Left cardiac atrium (tissue), 4 donors: Measurements from ENCODE around the gene ADORA2A. TPM values are rescaled to one million over a fixed set of nuclear protein-coding genes. Genes with fewer than 3 reads are reported as not detected.

Experiments
- ATAC-seq, 2 donors: fragments of 200-7000 bp; cut with Tn5 transposase; one replicate each; pipeline ENCODE4 v1.9.1; 2020; ENCODE audit warnings: mild to moderate bottlenecking in 2 of 2, moderate library complexity in 2 of 2
- DNase-seq: peaks from one replicate; pipeline ENCODE4 v3.0.0-alpha.2; 2020
- intact Hi-C, 2 donors: fragments of 100-400 bp; cut with DNase I; formaldehyde crosslinking; loops; one replicate each; pipeline versions ENCODE4 v1.14.1 to v1.15.1; 2022 to 2023
- total RNA-seq, 2 donors: library from RNA; stranded (reverse); fragmentation: NEBNext Ultra II Directional; extraction: Animal tissue kit (Norgen Biotek cat#: 25700); gene quantifications; one replicate each; pipeline ENCODE4 v1.2.1, GENCODE V29; 2021
- donor health status: DM: no; HTN: yes; CAD: no.
- donor health status: DM: no; HTN: yes; CAD: no; lungs with severe emphysema.
- donor health status: DM: yes; HTN: yes; CAD: no.
- donor health status: Dilated cardiomyopathy.

Gene ADORA2A
- total RNA-seq, 2 donors from 2014 or later: 4.6 to 6.0 TPM

- intact Hi-C loops: no loop called here
- DNase-seq (no peak), ATAC-seq (no peak)
Measured at GRCh38 chr22:24426851-24427499, 424 bp upstream of the ADORA2A start.

DNA sequence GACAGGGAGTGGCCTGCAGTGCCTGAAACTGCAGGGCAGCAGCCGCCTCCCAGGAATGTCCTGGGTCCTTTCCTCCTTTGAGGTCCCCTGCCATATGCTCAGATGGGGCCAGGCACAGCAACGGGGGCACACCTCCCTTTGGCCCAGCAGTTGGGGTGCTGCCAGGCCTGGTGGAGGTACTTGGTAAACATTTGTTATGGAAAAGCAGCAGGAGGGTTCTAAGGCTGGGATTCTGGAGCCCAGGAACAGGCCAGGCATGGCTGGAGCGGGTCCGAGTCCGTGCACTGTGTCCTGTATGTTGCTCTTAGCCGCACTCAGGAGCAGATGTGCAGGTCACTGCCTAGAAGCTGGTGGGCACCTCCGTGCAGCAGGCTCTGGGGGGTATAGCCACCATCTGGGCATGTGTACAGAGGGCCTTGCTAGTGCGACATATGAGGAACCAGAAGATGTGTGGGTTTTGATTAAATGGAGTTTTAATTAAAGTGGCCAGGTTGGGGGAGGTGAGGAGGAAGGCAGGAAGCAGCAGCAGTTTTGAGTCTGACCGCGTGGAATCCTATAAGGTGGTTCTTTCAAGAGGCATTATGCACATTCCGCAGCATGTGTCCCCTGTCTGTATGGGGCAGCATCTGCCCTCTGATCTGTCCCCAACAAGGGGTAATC, 1.5 kb downstream of the ADORA2A start:
- ATAC-seq (no peak), DNase-seq (peak; percentile 16)
- intact Hi-C loops: no loop called here

DNA sequence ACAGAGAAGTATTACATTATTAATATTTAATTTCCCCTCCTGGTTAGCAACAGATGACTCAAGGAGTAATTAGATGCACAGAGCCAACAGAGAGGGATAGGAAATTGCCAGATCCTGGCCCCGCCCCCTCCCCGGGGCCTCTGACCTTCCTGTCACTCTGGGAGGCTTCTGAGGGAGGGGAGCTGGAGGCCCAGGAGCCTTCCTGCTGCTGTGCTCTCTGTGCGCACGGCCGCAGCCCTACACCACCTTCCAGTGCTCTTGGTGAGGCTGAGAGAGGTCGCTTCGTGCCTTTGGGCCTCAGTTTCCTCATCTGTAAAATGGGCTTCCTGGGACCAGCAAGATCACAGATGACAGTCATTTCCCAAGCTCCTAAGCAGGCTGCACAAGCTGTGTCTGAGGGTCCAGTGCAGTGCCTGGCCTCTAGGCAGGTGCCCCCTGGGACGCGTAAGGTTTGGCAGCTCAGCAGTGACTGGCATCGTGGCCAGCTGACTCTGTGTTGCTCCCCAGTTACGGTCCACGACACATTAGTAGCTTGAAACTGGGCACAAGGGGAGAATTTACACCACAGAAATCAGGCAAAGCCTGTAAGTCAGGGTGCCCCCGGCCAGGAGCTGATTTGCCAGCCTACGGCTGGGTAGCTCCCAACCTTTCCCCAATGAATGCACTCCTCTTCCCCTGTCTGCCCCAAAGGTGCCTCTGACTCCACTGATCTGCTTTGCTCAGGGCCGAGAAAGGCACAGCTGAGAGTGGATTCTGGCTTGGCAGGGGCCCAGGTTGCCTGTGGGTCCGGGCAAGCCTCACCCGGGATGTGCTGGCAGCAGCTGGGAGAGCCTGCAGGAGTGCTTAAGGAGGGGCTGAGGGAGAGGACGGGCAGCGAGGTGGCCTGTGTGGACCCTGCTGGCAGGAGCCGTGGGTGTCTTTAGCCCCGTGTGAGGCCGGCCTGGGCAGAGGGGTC, 2.3 kb downstream of the ADORA2A start:
- intact Hi-C loops: no loop called here
- ATAC-seq: peak in 1 of 2 donors; percentile 21
- DNase-seq: peak; percentile 71

GRCh38 chr22:24430431-24431308, 3.3 kb downstream of the ADORA2A start:
- intact Hi-C loops: no loop called here
- DNase-seq: peak; percentile 22
- ATAC-seq: no peak

GRCh38 chr22:24431309-24432034, 4.1 kb downstream of the ADORA2A start:
- ATAC-seq (no peak), DNase-seq (peak; percentile 14)
- intact Hi-C loops: no loop called here

- intact Hi-C loops: no loop called here
- peak; percentile 67 to 74 for ATAC-seq
- DNase-seq: peak; percentile 85
Measured at GRCh38 chr22:24432059-24432853, 4.9 kb downstream of the ADORA2A start.

DNA sequence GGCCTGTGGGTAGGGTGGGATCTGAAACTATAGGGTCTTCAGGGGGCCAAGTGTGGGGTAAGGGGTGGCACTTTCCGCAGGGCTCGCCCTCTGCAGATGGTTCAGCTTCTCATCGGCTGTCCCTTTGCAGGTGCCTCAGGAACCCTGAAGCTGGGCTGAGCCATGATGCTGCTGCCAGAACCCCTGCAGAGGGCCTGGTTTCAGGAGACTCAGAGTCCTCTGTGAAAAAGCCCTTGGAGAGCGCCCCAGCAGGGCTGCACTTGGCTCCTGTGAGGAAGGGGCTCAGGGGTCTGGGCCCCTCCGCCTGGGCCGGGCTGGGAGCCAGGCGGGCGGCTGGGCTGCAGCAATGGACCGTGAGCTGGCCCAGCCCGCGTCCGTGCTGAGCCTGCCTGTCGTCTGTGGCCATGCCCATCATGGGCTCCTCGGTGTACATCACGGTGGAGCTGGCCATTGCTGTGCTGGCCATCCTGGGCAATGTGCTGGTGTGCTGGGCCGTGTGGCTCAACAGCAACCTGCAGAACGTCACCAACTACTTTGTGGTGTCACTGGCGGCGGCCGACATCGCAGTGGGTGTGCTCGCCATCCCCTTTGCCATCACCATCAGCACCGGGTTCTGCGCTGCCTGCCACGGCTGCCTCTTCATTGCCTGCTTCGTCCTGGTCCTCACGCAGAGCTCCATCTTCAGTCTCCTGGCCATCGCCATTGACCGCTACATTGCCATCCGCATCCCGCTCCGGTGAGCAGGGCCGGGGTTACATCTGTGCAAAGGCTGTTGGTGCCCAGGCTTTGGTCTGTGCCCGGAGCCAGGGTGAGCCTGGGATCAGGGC, 5.8 kb downstream of the ADORA2A start:
- ATAC-seq: no peak
- no peak for DNase-seq
- intact Hi-C loops: no loop called here

- ATAC-seq: peak in 1 of 2 donors; percentile 13
- no peak for DNase-seq
- intact Hi-C loops: no loop called here
Measured at GRCh38 chr22:24433828-24434470, 6.5 kb downstream of the ADORA2A start.

GRCh38 chr22:24434471-24435322, 7.3 kb downstream of the ADORA2A start:
- DNase-seq (no peak), ATAC-seq (peak; percentile 6 to 17)

GRCh38 chr22:24435323-24435645, 7.9 kb downstream of the ADORA2A start:
- ATAC-seq (no peak), DNase-seq (no peak)
- intact Hi-C loops: no loop called here

More at GRCh38 chr22:24434471-24435322, 7.3 kb downstream of the ADORA2A start:
- intact Hi-C loops: no loop called here

DNA sequence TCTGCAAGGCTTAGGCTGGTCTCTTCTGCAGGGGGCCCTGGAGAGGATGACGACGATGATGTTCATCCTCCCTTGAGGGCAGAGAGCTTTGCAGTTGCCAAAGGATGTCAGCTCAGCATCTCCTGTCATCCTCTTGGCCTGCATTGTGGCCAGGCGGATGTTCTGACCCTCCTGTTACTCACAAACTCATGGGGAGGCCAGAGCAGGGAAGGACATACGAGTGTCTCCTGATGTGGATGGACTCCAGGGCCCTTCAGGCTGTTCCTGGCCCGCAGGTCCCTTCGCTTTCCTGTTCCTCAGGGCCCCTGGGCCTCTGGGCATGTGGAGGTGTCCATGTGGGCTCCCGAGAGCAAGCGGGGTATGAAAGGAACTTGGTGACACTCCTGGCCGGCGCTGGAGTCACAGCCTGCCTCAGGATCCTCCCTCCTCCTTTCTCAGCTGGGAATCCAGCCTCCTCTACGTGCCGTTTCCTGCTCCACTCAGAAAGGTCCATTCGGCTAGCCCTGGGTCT, 8.5 kb downstream of the ADORA2A start:
- no peak for ATAC-seq
- no peak for DNase-seq

DNA sequence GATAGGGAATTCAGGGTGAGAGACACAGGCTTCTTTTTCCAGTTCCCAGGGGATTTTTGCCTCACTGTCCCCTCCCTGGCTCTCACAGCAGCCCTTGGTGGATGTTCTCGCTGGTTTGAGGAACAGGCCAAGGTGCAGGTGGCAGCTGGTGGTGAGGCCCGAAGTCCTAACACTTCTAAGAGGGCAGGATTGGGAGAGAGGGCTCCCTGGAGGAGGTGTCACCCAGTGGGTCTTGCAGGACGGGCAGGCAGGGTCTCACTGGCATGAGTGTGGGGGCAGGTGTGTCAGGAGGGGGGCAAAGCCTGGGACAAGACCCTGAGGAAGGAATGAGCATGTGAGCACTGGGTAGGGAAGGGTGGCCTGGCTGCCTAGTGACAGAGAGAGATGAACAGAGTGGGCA, 9.2 kb downstream of the ADORA2A start:
- DNase-seq (no peak), ATAC-seq (no peak)
- intact Hi-C loops: no loop called here

More for the DNA sequence above, 8.5 kb downstream of the ADORA2A start:
- intact Hi-C loops: no loop called here

GRCh38 chr22:24437091-24437490, 9.7 kb downstream of the ADORA2A start:
- ATAC-seq: no peak
- DNase-seq: no peak
- intact Hi-C loops: no loop called here

GRCh38 chr22:24437741-24438328, 10.4 kb downstream of the ADORA2A start:
- ATAC-seq: no peak

GRCh38 chr22:24440270-24440717, 12.9 kb downstream of the ADORA2A start:
- DNase-seq (no peak), ATAC-seq (no peak)
- intact Hi-C loops: no loop called here

More at GRCh38 chr22:24437741-24438328, 10.4 kb downstream of the ADORA2A start:
- intact Hi-C loops: no loop called here
- no peak for DNase-seq
